Fibroblast of lung (primary cell): ENCODE results near the gene TSHZ3.

ENCODE experiments used
- CTCF ChIP-seq, 2 donors: IDR thresholded peaks in 1 of 2; conservative IDR thresholded peaks in 1 of 2; 1 replicate in 1 of 2; 2 replicates in 1 of 2; pipeline ENCODE4 v1.5.1; 2011 to 2012; ENCODE audit warnings: low read length in 2 of 2, control low read depth in 1 of 2, inconsistent platforms in 1 of 2, low read depth in 1 of 2, mild to moderate bottlenecking in 1 of 2
- EZH2 ChIP-seq: IDR thresholded peaks from 2 replicates; pipeline ENCODE4 v1.5.1; 2012; ENCODE audit warnings: low read length, control low read depth, mild to moderate bottlenecking; ENCODE audit errors: missing control alignments

- TF ChIP-seq CTCF (conservative IDR thresholded peaks at IDR 0.05 in 1 of 2, IDR thresholded peaks at IDR 0.05 in 1 of 2; ENCODE audit: low read depth in 1 of 2, low read length in 2 of 2) = no peak
- TF ChIP-seq EZH2 = no peak
Observed at GRCh38 chr19:31342926-31343325, 6.3 kb downstream of the TSHZ3 start.
